A549 (cell line): Measurements from ENCODE around the gene SYT5. TPM values are rescaled to one million over a fixed set of nuclear protein-coding genes. Genes with fewer than 3 reads are reported as not detected.

Experiments
- ATAC-seq, 2 experiments: fragments of 200-7000 bp in 1 of 2; fragments of >200 bp in 1 of 2; cut with Nextera tagmentation in 1 of 2; cut with Tn5 transposase in 1 of 2; 3 replicates each; pipeline versions ENCODE4 v1.8.0 to v1.9.1; 2018 to 2020; ENCODE audit warnings: mild to moderate bottlenecking in 1 of 2, moderate library complexity in 1 of 2
- CTCF ChIA-PET: fragments of 300-600 bp; sonication (Branson Sonifier 250); formaldehyde crosslinking; extraction: SDS; loops from one replicate; lab custom pipeline; 2021; ENCODE audit warnings: antibody characterized with exemption, inconsistent platforms; lab: Yijun Ruan, JAX
- POLR2A ChIA-PET: fragments of 350-600 bp; formaldehyde crosslinking; extraction: SDS; loops from one replicate; lab custom pipeline; 2021; ENCODE audit warnings: antibody characterized with exemption, inconsistent platforms; lab: Yijun Ruan, JAX
- DNase-seq, 2 experiments: peaks; one replicate each; pipeline versions ENCODE4 v3.0.0 to v3.0.0-alpha.2; 2011 to 2016; ENCODE audit warnings: low read depth in 1 of 2, low spot score in 1 of 2
- FAIRE-seq: peaks from 2 replicates; lab custom pipeline; 2011; peaks lifted over from hg19 to GRCh38; lab: Jason Lieb, UNC
- H3K27ac ChIP-seq, 2 experiments: fragments of >200 bp; sonication (Bioruptor Twin); formaldehyde crosslinking; 3 replicates each; pipeline ENCODE4 v1.5.1; 2016 to 2017
- H3K4me1 ChIP-seq: fragments of >200 bp; sonication (Bioruptor Twin); formaldehyde crosslinking; 3 replicates; pipeline ENCODE4 v1.6.1; 2016
- H3K4me2 ChIP-seq: fragments of >200 bp; sonication (Bioruptor Twin); formaldehyde crosslinking; 3 replicates; pipeline ENCODE4 v1.6.1; 2016
- H3K4me3 ChIP-seq: fragments of >200 bp; sonication (Bioruptor Twin); formaldehyde crosslinking; 3 replicates; pipeline ENCODE4 v1.5.1; 2016
- H3K9me3 ChIP-seq: fragments of >200 bp; sonication (Bioruptor Twin); formaldehyde crosslinking; 3 replicates; pipeline ENCODE4 v1.6.1; 2016
- BHLHE40 ChIP-seq: IDR thresholded peaks from 2 replicates; pipeline ENCODE4 v1.6.1; 2012; ENCODE audit warnings: low read depth, low read length, inconsistent platforms
- CBX2 ChIP-seq: fragments of 200-600 bp; sonication (generic); IDR thresholded peaks from 2 replicates; pipeline ENCODE4 v1.6.1; 2016; ENCODE audit warnings: low read depth, mild to moderate bottlenecking, borderline replicate concordance
- CHD4 ChIP-seq: fragments of 200-600 bp; sonication (generic); IDR thresholded peaks from 2 replicates; pipeline ENCODE4 v1.6.1; 2016; ENCODE audit warnings: antibody characterized with exemption, mild to moderate bottlenecking, borderline replicate concordance
- EHMT2 ChIP-seq: fragments of 200-600 bp; sonication (generic); IDR thresholded peaks from 2 replicates; pipeline ENCODE4 v1.6.1; 2016; ENCODE audit warnings: antibody characterized with exemption, low read depth, mild to moderate bottlenecking, moderate library complexity
- EP300 ChIP-seq, 2 experiments: fragments of >200 bp; sonication (Bioruptor Twin); formaldehyde crosslinking; IDR thresholded peaks; 2 replicates in 1 of 2; 3 replicates in 1 of 2; pipeline ENCODE4 v1.6.1; 2016 to 2017
- FOSL2 ChIP-seq, 2 experiments: fragments of 450-650 bp in 1 of 2; fragments of >200 bp in 1 of 2; sonication (Bioruptor Twin) in 1 of 2; formaldehyde crosslinking; IDR thresholded peaks; 2 replicates each; pipeline versions ENCODE4 v1.5.0 to v1.6.1; 2016 to 2020; ENCODE audit warnings: mild to moderate bottlenecking in 1 of 2, moderate library complexity in 1 of 2
- HDAC2 ChIP-seq: fragments of 200-600 bp; sonication (generic); IDR thresholded peaks from 2 replicates; pipeline ENCODE4 v1.6.1; 2016
- HEYL ChIP-seq: fragments of 250-450 bp; sonication (Bioruptor Pico); IDR thresholded peaks from 2 replicates; pipeline ENCODE4 v1.8.0; 2021; ENCODE audit warnings: mild to moderate bottlenecking, moderate library complexity
- KDM1A ChIP-seq: fragments of 200-600 bp; sonication (generic); IDR thresholded peaks from 2 replicates; pipeline ENCODE4 v1.6.1; 2016; ENCODE audit warnings: low read depth, mild to moderate bottlenecking
- NPAS2 ChIP-seq: fragments of 250-450 bp; sonication (Bioruptor Pico); IDR thresholded peaks from 2 replicates; pipeline ENCODE4 v1.8.0; 2022; ENCODE audit warnings: mild to moderate bottlenecking, moderate library complexity, borderline replicate concordance
- PHF8 ChIP-seq: fragments of 200-600 bp; sonication (generic); IDR thresholded peaks from 2 replicates; pipeline ENCODE4 v1.6.1; 2016; ENCODE audit warnings: low read depth, mild to moderate bottlenecking, antibody characterized with exemption, moderate library complexity, borderline replicate concordance
- RAD21 ChIP-seq, 2 experiments: fragments of >200 bp in 1 of 2; sonication (Bioruptor Twin) in 1 of 2; formaldehyde crosslinking in 1 of 2; IDR thresholded peaks in 1 of 2; conservative IDR thresholded peaks in 1 of 2; 2 replicates in 1 of 2; 3 replicates in 1 of 2; pipeline ENCODE4 v1.6.1; 2012 to 2018; ENCODE audit warnings: inconsistent platforms in 1 of 2
- RARB ChIP-seq: fragments of 250-450 bp; sonication (Bioruptor Pico); IDR thresholded peaks from 2 replicates; pipeline ENCODE4 v1.8.0; 2021; ENCODE audit warnings: mild to moderate bottlenecking, moderate library complexity
- RCOR1 ChIP-seq: fragments of 150-350 bp; IDR thresholded peaks from 2 replicates; pipeline ENCODE4 v1.6.1; 2014; ENCODE audit warnings: antibody characterized with exemption, low read length, low read depth
- SMC3 ChIP-seq: fragments of >200 bp; sonication (Bioruptor Twin); formaldehyde crosslinking; IDR thresholded peaks from 3 replicates; pipeline ENCODE4 v1.6.1; 2018; ENCODE audit warnings: inconsistent platforms
- TFCP2L1 ChIP-seq: fragments of 250-450 bp; sonication (Bioruptor Pico); IDR thresholded peaks from 2 replicates; pipeline ENCODE4 v1.5.0; 2021; ENCODE audit warnings: mild to moderate bottlenecking
- TP53 ChIP-seq: fragments of 250-450 bp; sonication (Bioruptor Pico); IDR thresholded peaks from 2 replicates; pipeline ENCODE4 v1.5.0; 2021; ENCODE audit warnings: mild to moderate bottlenecking, moderate library complexity
- ZFP36 ChIP-seq: fragments of 450-650 bp; IDR thresholded peaks from 2 replicates; pipeline ENCODE4 v1.6.1; 2014; ENCODE audit warnings: borderline replicate concordance; ENCODE audit not compliant: partially characterized antibody
- WGBS: methylation state at CpG from one replicate; pipeline ENCODE4 v1.1.6; 2017; ENCODE audit errors: missing lambda C conversion rate; 5-methylcytosine and 5-hydroxymethylcytosine counted together
- polyA plus RNA-seq, 4 experiments: library from polyadenylated mRNA; depleted of rRNA in 3 of 4; stranded (reverse); fragments of >200 nt; fragmentation: RNase III in 1 of 4; extraction: RNeasy Plus Mini Kit Qiagen cat#74134 plus additional on column Dnase treatment in 1 of 4; gene quantifications; 2 replicates in 3 of 4; 3 replicates in 1 of 4; pipeline ENCODE4 v1.2.3, GENCODE V29; 2011 to 2017
- TF ChIP-seq, protein P1 (sequence below): fragments of 250-450 bp; sonication (Bioruptor Pico); IDR thresholded peaks from 2 replicates; pipeline ENCODE4 v1.5.0; 2021; ENCODE audit warnings: mild to moderate bottlenecking, moderate library complexity, borderline replicate concordance
- TF ChIP-seq, protein P2 (sequence below): fragments of 200-600 bp; sonication (generic); IDR thresholded peaks from 2 replicates; pipeline ENCODE4 v1.6.1; 2016; ENCODE audit warnings: antibody characterized with exemption, mild to moderate bottlenecking, moderate library complexity
- TF ChIP-seq, protein P3 (sequence below): IDR thresholded peaks from 2 replicates; pipeline ENCODE4 v1.6.1; 2012
- TF ChIP-seq, protein P4 (sequence below): IDR thresholded peaks from 2 replicates; pipeline ENCODE4 v1.6.1; 2012
- TF ChIP-seq, protein P5 (sequence below): fragments of >200 bp; sonication (Bioruptor Twin); formaldehyde crosslinking; IDR thresholded peaks from 3 replicates; pipeline ENCODE4 v1.5.1; 2016
- TF ChIP-seq, protein P6 (sequence below): fragments of 150-350 bp; IDR thresholded peaks from 2 replicates; pipeline ENCODE4 v1.6.1; 2014; ENCODE audit warnings: low read depth, mild to moderate bottlenecking, low read length

Gene SYT5
- polyA plus RNA-seq, 2 of the 4 experiments (the other 2 are of a cell fraction): 0.23 to 0.65 TPM

DNA sequence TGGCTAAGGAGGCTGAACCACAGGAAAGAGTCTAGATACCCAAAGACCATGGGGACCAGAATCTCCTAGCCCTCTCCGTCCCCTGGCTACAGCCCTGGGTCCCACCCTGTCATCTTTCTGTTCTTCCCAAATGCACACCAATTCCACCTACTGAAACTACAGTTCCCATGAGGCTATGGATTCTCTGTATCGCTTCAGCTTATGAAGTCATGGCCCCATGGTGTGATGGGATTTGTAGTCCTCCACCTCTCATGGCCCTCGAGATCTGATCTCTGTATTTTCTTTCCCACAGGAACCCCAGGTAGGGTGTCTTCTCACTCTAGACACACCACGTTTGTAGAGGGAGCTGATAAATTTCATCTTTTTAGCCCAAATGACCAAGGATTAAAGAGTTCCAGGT, 17.4 kb upstream of the SYT5 start:
- peak in 1 of 2 experiments; percentile 63 for DNase-seq
- FAIRE-seq: no peak
- peak; percentile 68 to 78 for ATAC-seq
- ChIA-PET CTCF (interaction anchor here (0.7 to 2.8 kb wide), 8 partner anchors 9 to 221 kb away, joined by 3 to 13 read pairs (median 6); no protein-coding TSS in a partner anchor), POLR2A (interaction anchor here (0.7 kb wide), 1 partner anchor 9 kb away, joined by 3 read pairs; no protein-coding TSS in a partner anchor)
- Histone ChIP-seq H3K9me3 (no peaks in the 10 kb centered on the region), H3K4me2 (no peak overlapping the region), H3K4me1 (no peaks in the 10 kb centered on the region), H3K4me3 (no peak overlapping the region), H3K27ac (no peak overlapping the region)
- WGBS: 55% methylated on average over 4 of the region's 4 CpGs
- TF ChIP-seq ZFP36 (no peak), SMC3 (no peak), FOSL2 (IDR thresholded peaks at IDR 0.05) (no peak), FOSL2 (CRISPR knock-in tag; IDR thresholded peaks at IDR 0.05) (no peak), TFCP2L1 (CRISPR knock-in tag) (no peak), RARB (CRISPR knock-in tag) (no peak), CBX2 (no peak), PHF8 (no peak), EP300 (IDR thresholded peaks at IDR 0.05) (no peak), HDAC2 (no peak), RCOR1 (no peak), TP53 (CRISPR knock-in tag) (no peak), KDM1A (no peak), CHD4 (no peak)
- TF ChIP-seq, protein P1, sequence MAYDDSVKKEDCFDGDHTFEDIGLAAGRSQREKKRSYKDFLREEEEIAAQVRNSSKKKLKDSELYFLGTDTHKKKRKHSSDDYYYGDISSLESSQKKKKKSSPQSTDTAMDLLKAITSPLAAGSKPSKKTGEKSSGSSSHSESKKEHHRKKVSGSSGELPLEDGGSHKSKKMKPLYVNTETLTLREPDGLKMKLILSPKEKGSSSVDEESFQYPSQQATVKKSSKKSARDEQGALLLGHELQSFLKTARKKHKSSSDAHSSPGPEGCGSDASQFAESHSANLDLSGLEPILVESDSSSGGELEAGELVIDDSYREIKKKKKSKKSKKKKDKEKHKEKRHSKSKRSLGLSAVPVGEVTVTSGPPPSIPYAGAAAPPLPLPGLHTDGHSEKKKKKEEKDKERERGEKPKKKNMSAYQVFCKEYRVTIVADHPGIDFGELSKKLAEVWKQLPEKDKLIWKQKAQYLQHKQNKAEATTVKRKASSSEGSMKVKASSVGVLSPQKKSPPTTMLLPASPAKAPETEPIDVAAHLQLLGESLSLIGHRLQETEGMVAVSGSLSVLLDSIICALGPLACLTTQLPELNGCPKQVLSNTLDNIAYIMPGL (CRISPR knock-in tag): no peak
- TF ChIP-seq, protein P2, sequence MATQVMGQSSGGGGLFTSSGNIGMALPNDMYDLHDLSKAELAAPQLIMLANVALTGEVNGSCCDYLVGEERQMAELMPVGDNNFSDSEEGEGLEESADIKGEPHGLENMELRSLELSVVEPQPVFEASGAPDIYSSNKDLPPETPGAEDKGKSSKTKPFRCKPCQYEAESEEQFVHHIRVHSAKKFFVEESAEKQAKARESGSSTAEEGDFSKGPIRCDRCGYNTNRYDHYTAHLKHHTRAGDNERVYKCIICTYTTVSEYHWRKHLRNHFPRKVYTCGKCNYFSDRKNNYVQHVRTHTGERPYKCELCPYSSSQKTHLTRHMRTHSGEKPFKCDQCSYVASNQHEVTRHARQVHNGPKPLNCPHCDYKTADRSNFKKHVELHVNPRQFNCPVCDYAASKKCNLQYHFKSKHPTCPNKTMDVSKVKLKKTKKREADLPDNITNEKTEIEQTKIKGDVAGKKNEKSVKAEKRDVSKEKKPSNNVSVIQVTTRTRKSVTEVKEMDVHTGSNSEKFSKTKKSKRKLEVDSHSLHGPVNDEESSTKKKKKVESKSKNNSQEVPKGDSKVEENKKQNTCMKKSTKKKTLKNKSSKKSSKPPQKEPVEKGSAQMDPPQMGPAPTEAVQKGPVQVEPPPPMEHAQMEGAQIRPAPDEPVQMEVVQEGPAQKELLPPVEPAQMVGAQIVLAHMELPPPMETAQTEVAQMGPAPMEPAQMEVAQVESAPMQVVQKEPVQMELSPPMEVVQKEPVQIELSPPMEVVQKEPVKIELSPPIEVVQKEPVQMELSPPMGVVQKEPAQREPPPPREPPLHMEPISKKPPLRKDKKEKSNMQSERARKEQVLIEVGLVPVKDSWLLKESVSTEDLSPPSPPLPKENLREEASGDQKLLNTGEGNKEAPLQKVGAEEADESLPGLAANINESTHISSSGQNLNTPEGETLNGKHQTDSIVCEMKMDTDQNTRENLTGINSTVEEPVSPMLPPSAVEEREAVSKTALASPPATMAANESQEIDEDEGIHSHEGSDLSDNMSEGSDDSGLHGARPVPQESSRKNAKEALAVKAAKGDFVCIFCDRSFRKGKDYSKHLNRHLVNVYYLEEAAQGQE: no peak
- TF ChIP-seq, protein P3, sequence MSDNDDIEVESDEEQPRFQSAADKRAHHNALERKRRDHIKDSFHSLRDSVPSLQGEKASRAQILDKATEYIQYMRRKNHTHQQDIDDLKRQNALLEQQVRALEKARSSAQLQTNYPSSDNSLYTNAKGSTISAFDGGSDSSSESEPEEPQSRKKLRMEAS: no peak
- TF ChIP-seq, protein P4, sequence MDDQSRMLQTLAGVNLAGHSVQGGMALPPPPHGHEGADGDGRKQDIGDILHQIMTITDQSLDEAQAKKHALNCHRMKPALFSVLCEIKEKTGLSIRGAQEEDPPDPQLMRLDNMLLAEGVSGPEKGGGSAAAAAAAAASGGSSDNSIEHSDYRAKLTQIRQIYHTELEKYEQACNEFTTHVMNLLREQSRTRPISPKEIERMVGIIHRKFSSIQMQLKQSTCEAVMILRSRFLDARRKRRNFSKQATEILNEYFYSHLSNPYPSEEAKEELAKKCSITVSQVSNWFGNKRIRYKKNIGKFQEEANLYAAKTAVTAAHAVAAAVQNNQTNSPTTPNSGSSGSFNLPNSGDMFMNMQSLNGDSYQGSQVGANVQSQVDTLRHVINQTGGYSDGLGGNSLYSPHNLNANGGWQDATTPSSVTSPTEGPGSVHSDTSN: no peak

DNA sequence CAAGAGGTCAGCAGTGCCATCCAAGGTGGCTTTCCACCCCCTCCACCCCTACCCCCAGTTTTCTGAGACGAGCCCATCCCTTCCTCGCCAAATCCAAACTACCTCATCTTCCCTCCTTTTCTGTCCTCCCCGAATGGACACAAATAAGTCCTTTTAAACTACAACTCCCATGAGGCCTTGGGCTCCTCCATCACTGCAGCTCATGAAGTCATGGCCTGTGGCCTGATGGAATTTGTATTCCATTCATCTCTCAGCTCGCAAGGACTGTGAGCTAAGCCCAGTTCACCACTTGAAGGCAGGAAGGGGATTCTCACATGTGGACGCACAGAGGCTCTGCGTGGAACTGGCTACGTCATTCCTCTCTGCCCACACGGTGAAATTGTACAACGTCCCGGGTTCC, 16.7 kb upstream of the SYT5 start:
- CTCF ChIA-PET: interaction anchor here (0.7 to 2.5 kb wide), 5 partner anchors 10 to 104 kb away, joined by 3 to 10 read pairs (median 5); no protein-coding TSS in a partner anchor
- POLR2A ChIA-PET: interaction anchor here (1.0 kb wide), 1 partner anchor 14 kb away, joined by 5 read pairs; no protein-coding TSS in a partner anchor
- no peak for TF ChIP-seq HEYL (CRISPR knock-in tag)
- TF ChIP-seq, protein P5, sequence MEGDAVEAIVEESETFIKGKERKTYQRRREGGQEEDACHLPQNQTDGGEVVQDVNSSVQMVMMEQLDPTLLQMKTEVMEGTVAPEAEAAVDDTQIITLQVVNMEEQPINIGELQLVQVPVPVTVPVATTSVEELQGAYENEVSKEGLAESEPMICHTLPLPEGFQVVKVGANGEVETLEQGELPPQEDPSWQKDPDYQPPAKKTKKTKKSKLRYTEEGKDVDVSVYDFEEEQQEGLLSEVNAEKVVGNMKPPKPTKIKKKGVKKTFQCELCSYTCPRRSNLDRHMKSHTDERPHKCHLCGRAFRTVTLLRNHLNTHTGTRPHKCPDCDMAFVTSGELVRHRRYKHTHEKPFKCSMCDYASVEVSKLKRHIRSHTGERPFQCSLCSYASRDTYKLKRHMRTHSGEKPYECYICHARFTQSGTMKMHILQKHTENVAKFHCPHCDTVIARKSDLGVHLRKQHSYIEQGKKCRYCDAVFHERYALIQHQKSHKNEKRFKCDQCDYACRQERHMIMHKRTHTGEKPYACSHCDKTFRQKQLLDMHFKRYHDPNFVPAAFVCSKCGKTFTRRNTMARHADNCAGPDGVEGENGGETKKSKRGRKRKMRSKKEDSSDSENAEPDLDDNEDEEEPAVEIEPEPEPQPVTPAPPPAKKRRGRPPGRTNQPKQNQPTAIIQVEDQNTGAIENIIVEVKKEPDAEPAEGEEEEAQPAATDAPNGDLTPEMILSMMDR: no peak
- TF ChIP-seq, protein P3: no peak
- no peak for TF ChIP-seq EHMT2
- TF ChIP-seq TFCP2L1 (CRISPR knock-in tag): no peak
- no peak for TF ChIP-seq SMC3
- no peak for TF ChIP-seq RAD21 (conservative IDR thresholded peaks at IDR 0.05 in 1 of 2, IDR thresholded peaks at IDR 0.05 in 1 of 2)
- TF ChIP-seq, protein P4: no peak
- TF ChIP-seq, protein P6, sequence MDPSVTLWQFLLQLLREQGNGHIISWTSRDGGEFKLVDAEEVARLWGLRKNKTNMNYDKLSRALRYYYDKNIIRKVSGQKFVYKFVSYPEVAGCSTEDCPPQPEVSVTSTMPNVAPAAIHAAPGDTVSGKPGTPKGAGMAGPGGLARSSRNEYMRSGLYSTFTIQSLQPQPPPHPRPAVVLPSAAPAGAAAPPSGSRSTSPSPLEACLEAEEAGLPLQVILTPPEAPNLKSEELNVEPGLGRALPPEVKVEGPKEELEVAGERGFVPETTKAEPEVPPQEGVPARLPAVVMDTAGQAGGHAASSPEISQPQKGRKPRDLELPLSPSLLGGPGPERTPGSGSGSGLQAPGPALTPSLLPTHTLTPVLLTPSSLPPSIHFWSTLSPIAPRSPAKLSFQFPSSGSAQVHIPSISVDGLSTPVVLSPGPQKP: no peak
- TF ChIP-seq NPAS2 (CRISPR knock-in tag): no peak
- TF ChIP-seq BHLHE40: no peak

More for the DNA sequence above, 16.7 kb upstream of the SYT5 start:
- Histone ChIP-seq H3K4me1 (no peaks in the 10 kb centered on the region), H3K4me3 (no peak overlapping the region), H3K9me3 (no peaks in the 10 kb centered on the region), H3K27ac (no peak overlapping the region), H3K4me2 (no peak overlapping the region)
- peak; percentile 46 to 73; a peak in 4 of 6 replicates for ATAC-seq
- FAIRE-seq: no peak
- DNase-seq: peak in 1 of 2 experiments; percentile 64
- 88% methylated on average over 10 of the region's 10 CpGs for WGBS
